HG03571 (cell line): ENCODE results near the gene AQP11.
A peak's percentile ranks its signal among the peaks of the same experiment; 100 is the strongest.
"Not testable (repeated sequence)": the region's sequence is repeated elsewhere in the genome, so short reads cannot be mapped to it uniquely, and the experiment has no call there.

Source experiments
- ATAC-seq: cut with Tn5 transposase; IDR thresholded peaks from one replicate; pipeline ENCODE4 v1.9.1; 2021; ENCODE audit not compliant: unreplicated experiment

The AQP11 gene

DNA sequence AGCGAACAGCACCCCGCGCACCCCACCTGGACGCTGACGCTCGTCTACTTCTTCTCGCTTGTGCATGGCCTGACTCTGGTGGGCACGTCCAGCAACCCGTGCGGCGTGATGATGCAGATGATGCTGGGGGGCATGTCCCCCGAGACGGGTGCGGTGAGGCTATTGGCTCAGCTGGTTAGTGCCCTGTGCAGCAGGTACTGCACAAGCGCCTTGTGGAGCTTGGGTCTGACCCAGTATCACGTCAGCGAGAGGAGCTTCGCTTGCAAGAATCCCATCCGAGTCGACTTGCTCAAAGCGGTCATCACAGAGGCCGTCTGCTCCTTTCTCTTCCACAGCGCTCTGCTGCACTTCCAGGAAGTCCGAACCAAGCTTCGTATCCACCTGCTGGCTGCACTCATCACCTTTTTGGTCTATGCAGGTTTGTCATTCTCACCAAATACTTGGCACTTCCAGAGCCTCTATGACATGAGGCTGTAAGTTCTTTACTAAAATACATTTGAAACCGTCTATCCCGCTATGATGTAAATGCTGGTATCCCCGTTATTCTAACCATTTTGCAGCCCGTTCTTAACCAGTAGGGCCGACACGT is 535 bp downstream of the AQP11 start:
- no peak for ATAC-seq

DNA sequence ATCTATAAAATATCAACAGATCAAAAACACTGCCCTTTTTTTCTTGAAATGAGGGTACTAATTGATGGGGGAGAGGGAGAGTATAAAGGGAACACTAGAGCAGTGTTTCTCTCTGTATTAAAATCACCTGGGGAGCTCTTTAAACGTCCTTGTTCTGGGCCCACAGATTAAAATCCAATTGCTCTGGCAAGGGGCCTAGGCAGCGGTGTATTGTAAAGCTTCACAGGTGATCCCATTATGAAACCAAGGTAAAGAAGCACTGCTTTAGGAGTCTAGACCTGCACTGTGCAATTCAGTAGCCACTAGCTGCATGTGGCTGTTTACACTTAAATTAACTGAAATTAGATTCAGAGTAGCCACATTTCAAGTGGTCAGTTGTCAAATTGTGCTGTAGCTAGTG is 3.0 kb downstream of the AQP11 start:
- ATAC-seq = no peak

DNA sequence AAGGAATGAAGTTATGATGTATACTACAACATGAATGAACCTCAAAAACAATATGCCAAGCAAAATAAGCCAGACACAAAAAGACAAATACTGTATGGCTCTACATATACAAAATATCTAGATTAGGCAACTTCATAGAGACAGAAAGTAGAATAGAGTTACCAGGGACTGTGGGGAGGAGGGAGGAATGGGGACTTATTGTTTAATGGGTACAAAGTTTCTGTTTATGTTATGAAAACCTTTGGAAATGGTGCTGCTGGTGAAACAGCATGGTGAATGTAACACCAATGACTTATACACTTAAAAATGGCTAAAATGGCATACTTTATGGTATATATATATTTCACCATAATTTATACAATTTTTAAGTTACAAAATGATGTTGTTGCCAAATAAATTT is 4.1 kb downstream of the AQP11 start:
- ATAC-seq = no peak

DNA sequence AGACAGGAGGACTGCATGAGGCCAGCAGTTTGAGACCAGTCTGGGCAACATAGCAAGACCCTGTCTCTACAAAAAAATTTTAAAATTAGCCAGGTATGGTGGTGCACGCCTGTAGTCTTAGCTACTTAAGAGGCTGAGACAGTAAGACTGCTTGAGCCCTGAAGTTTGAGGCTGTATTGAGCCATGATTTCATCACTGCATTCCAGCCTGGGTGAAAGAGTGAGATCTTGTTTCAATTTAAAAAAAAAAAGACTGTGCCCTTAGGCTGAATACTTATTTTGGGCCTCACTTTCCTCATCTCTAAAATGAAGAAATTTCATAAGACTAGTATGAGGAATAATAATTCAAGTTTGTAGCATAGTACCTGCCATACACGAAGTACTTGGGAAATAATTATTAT is 6.9 kb downstream of the AQP11 start:
- no peak for ATAC-seq

DNA sequence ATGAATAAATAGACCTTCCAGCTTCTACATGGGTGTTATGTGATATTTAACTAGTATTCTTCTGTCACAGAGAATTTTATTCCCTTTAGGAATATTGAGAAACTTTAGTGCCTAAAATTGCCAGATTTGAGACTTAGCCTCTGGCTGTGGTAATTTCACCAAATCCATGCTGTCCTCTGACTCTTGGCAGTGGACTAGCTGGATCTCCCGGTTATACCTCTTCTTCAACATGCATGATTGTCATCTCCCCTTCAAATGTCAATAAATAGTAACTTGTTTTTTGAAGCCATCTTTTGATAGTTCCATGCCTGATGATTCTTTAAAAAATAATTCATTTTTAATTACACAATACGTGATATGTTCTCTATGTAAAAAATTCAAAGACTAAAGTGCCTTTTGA is 8.4 kb downstream of the AQP11 start:
- ATAC-seq = no peak

DNA sequence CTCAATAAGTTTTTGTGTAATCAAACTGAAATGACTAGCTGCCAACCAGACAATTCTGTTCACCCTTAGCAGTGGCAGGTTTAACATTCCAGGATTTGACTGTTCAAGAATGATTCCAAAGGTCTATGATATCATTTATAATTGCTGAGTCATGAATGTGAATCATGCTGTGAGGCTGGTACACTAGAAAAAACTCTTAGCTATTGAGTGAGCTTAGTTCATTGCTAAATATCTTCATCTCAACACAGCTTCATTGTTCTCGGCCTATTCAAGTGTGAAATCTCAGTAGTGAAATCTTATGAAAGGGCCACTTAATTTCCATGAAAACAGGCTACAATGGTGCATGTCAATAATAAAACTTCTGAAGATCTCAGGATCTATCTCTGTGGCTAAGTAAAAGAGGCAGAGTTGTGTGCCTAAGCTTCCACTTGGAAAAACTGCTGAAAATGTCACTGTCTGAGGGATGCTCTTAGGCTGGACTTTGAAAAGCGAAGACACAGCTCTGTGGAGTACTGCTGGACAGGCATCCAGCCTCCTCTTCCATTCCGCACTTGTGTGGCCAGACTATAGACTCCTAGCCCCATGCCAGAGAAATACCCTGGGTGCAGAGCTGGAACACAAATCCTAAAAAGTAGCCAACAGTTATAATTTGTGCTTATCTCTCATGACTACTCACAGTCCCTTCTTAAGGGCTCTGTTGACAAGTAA is 12.8 kb downstream of the AQP11 start:
- ATAC-seq = no peak

DNA sequence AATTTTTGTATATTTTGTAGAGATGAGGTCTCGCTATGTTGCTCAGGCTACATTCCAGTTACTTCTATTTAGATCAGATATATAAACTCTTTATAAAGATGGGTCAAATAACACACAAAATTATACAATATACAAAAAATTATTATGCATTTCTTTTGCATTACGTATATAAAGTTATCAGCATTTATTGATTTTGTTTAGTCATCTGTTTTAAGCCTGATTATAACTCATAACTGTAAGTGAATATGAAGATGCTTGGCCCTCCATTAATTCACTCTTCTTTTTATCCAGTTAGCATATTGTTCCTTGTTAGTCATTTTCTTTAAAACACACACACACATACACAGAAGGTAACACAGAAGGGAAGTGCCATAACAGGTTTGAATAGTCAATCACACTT is 14.5 kb downstream of the AQP11 start:
- ATAC-seq = no peak

DNA sequence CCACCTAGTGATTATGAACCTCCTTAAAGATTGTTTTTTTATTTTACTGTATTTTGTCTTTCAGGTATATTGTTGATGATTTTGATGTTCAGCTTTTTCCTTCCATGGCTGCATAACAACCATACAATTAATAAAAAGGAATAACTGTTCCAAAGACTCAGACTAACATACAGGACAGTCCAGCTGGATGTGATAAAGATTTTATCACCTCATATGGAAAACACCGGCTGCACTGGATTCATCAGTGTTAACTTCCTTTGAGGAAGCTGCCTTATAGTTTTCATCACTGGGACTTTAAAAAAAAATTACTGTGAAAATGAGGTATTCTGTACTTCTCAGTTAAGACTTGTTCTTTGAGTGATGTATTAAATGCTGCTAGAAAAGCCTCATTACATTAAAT is 19.5 kb downstream of the AQP11 start:
- no peak for ATAC-seq

DNA sequence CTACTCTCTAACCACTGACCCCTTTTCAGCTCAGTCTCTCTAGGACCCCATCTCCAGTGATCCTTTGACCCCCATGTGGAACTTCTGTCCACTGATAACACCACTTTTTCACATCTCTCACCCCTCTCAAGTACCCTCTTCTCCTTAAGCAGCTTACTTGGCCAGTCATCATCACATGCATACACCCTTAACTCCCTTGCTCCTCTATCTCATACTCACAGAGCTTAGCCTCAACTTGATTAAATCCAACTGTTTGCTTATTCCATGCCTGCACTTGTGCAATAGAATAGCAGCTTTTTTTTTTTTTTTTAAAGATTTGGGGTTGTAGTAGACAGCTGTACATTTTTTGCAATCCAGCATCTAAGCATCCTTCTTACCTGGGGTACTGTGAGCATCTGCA is 22.2 kb downstream of the AQP11 start:
- ATAC-seq = no peak

DNA sequence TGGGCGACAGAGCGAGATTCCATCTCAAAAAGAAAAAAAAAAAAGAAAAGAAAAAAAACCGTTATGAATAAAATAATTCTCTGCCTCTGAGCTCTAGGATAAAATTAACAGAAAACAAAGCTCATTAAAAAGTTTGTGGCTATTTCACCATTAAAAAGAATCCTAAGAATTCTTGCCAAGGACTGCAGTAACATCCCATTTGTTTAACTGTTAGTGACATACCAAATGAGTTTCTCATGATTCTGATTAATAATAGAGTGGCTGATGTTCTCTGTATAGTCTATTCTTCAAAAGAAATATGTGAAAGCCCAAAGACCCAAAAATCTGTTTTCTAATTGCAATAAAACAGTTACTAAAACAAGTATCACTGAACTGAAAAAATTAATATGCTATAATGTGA is 28.1 kb downstream of the AQP11 start:
- ATAC-seq = no peak

DNA sequence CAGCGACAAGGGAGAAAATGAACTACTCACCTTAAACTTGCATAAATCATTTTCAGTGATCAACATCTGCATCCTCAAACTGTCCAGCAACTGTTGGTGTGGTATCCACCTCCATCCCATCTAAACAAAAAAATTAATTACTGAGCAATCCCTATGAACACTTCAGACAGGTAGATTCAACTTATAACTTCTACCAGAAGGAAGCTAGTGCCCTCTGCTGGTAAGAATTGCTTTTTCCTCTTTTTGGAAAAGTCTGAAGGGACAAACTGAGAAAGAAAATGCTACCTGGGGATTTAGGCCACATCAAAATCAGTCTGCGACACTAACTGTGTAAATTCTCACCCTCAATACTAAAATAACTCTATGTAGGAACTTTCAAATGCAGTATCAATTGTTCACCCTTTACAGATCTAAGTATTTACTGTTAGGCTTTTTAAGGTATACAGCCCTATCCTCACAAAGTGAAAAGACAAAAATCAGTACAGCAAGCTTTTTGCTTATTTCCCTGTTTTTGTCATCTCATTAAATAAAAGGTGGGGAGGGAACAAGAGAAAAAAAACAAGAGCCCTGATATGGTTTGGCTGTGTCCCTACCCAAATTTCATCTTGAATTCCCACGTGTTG is 29.9 kb downstream of the AQP11 start:
- ATAC-seq = no peak

DNA sequence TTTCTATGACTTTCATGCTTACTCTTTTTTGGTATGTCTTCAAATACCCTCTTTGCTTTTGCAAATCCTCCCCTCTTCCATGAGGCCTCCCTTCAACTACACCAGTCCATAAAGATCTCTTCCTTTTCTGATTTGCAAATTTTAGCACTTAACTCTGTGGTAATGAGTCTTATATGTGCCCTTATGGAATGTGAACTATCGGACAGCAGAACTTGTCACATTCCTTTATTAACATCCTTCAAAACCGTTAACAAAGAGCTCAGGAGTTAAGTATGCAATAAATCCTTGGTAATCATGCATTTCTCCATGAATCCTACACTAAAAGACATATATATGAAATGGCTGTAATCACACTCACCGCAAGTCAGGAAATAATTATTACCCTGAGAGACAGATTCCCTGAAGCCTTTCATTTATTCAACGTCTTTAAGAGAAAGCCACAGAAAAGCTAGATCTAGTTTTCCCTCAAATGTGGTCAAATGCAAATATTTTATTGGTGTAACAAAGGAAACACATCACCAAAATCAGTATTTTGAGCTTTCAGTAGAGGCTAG is 40.5 kb downstream of the AQP11 start:
- no peak for ATAC-seq

DNA sequence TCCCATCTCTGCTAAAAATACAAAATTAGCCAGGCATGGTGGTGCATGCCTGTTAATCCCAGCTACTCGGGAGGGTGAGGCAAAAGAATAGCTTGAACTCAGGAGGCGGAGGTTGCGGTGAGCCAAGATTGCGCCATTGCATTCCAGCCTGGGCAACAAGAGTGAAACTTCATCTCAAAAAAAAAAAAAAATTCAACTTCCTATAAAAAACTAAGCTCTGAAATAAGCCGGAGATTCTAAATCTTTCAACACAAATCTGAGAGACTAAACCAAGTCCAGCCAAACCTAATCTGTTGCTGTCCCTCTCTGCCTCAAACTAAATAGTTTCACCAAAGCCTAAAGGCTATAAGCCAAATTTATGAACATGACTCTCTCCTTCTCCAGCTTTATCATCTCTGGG is 44.2 kb downstream of the AQP11 start:
- ATAC-seq = not testable (repeated sequence)

DNA sequence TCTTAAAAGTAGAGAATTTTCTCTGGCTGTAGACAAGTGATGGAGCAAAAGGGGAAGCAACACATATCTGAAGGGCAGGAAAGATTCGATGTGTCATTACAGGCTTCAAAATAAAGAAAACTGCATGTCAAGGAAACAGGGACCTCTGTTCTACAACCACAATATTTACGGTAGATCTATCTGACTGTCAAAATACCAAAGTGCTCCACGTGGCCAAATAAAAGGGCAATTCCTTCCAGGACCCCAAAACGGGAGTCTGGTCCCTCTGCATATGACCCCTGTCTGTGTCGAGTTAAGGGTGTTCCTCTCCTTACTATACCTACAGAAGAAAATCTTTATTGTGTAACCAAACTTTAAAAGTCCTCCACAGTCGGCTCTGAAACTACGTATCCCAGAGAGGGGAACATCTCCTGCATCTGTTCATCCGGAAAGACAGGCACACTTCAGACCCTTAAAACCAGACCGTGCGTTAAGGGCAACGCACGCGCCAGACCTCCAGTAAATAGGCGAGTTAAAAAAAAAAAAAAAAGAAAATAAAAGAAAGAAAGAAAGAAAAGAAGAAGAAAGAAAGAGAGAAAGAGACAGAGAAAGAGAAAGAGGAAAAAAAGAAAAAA is 47.1 kb downstream of the AQP11 start:
- no peak for ATAC-seq

DNA sequence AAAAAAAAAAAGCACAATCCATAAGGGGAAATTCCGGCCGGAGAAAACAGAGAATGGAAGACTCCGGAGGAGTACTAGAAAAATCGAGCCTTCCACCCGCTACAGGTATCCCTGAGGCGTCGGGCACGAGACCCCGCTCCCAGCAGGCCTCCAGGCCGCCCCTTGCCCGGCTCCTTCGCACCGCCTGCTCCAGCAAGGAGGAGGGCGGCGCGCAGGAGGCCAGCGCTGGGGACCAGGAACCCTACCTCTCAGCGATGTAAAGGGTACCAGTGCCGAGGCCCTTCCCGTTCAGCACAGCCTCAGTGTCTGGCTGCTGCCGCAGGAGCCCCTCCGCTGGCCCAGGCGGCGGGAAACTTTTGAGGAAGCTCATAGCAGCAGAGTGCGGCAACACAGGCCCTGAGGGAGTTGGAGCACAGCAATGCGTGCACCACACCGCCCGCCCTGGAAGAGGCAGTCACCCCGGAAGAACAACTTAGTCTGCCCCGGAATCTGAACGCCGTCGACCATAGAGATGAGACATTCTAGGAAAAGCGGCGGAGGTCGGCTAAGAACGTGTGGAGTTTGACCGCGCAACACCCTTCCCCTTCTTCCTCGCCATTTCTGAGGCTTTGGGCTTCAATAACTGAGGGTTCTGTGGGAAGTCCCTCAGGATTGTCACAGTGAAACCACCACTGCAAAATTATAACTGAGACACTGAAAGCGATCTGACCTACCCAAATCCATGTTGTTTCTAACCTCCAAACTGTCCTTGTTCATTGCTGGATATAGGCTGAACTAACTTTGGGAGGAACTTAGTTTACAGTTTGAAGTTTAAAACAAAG is 47.8 kb downstream of the AQP11 start, which contains the start of gene CLNS1A:
TSS of gene CLNS1A (minus strand) at position 450 of the 821 bp plus-strand sequence. CDS start at position 370, 80 bp downstream.
- ATAC-seq = peak; percentile 91

DNA sequence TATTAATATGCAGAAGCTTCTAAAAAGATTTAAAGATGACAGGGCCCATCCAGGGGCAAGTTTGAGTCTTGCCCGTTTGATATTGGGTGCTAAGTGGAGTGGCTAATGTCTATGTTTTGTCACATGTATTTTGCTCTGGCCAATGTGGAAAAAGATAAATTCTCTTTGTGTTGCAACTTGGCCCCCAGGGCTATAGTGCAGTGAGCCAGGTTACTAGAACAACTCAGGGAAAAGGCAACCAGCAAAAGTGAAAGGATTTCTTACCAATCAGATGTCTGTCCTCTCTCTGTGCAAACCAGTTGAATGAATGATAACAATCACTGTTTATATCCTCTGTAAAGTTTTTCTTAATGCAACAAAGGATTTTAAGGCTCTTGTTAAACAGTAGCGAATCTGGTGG is 52.5 kb downstream of the AQP11 start:
- no peak for ATAC-seq

DNA sequence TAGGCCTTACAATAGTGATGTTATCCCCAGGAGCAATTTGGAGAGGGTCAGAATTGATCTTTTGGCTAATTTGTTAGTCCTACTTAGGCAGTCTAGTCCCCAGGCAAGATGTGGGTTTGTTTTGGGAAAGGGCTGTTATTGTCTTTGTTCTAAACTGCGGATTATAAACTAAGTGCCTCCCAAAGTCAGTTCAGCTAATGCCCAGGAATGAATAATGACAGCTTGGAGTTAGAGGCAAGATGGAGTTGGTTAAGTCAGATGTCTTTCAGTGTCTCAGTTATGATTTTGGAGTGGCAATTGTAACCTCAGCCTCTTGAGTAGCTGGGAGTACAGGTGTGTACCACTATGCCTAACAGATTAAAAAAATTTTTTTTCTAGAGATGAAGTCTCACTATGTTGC is 55.1 kb downstream of the AQP11 start:
- no peak for ATAC-seq

DNA sequence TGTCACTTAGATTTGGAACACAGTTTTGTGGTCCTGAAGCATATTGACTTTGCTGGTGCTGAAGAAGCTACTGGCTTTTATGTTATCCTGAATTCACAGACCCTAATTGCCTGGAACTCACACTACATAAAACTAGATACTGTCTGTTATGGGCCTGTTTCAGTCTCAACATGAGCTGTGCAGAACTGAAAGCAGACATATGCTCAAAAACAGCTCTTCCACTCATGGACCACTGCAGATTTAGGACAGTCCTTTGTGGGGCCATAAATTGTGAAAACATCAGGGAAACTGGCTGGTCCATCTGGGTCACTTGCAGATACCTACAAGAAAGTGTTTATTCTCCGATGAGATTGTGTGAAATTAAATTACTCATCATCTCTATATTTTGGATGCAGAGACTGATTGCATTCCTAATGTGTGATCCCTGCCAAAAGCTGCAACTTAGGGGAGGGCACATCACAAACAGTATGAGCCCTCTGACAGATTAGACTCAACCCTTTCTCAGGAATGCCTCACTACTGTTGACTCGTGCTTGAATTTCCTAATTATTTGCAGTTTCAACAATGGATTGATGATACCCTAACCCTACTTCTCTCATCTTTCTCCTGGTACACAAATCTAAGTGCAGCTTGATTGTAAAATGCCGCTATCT is 58.0 kb downstream of the AQP11 start:
- no peak for ATAC-seq

DNA sequence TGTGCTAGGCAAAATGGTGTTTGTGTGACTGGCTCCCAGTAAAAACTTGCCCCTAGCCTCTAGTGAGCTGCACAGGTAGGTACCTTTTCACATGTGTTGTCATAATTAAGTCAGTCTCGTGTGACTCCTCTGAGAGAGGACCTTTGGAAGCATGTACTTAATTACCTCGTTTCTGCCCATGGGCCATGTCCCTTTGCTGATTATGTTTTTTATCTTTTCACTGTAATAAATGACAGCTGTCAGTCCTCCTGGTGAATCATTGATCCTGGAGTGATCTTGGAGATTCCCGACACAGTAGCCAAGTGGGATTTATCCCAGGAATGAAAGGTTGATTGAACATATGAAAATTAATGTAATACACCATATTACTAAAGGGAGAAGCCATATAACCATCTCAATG is 60.4 kb downstream of the AQP11 start:
- ATAC-seq = no peak

DNA sequence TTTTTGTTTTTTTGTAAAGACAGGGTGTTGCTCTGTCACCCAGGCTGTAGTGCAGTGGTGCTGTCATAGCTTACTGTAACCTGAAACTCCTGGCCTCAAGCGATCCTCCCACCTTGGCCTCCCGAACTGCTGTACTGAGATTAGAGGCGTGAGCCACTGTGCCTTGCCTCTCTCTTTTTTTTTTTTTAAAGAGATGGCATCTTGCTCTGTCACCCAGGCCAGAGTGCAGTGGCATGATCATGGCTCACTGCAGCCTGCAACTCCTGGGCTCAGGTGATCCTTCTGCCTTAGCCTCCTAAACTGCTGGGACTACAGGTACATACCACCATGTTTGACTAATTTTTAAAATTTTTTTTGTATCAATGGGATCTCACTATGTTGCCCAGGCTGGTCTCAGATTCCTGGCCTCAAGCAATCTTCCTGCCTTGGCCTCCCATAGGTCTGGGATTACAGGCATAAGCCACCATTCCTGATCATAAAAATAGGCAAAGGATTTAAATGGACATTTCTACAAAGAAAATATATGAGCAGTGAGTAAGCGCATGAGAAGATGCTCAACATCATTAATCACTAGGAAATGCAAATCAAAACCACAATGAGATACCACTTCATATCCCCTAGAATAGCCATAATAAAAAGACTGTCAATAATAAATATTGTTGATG is 65.1 kb downstream of the AQP11 start:
- no peak for ATAC-seq
